HG02970 (cell line): ENCODE data around the gene GREM2.

Source experiments
- ATAC-seq: cut with Tn5 transposase; IDR thresholded peaks from one replicate; pipeline ENCODE4 v1.9.1; 2021; ENCODE audit warnings: mild to moderate bottlenecking, moderate library complexity, moderate number of reproducible peaks; ENCODE audit not compliant: unreplicated experiment, low FRiP score

Gene GREM2

GRCh38 chr1:240611619-240612480 lies at the start of gene GREM2:
Gene GREM2 (minus strand): TSS chr1:240612155. CDS start chr1:240493475, 118,680 bp downstream.
- peak; percentile 83 for ATAC-seq

GRCh38 chr1:240658312-240658960 lies 46.5 kb upstream of the GREM2 start:
- no peak for ATAC-seq

DNA sequence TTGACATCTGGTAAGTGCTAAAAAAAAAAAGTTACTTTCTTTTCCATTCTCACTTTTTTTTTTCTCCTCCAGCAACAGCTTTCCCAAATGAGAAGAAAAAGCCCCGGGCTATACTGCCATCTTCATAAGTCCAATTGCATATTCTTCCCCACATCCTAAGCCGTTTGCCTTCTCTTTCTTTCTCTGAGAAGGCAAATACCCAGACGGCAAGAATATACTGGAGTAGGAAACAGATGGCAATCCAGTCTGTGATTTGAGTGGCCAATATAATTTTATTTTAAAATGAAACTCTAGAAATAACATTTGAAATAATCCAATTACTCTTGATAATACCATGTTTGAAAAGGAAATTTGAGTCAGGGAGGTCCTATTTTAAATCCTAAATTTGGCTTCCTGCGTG lies 44.6 kb upstream of the GREM2 start:
- ATAC-seq, result no peak

DNA sequence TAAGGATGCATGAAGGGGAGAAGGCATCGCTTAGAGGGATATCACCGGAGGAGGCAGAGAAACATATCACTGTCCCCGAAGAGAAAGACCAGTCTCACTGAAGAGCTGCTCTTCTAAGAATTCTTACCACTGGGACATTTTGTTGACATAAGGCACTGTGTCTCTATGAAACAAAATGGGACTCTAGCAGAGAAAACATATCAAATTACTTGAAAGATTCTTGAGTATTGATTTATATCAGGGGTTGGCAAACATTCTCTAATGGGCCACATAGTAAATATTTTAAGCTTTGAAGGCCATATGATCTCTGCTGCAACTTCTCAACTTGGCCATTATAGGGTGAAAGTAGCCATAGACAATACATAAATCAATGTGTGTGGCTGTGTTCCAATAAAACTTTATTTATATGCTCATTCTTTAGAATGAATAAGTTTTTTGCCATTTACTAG lies 41.0 kb upstream of the GREM2 start:
- ATAC-seq, result no peak

DNA sequence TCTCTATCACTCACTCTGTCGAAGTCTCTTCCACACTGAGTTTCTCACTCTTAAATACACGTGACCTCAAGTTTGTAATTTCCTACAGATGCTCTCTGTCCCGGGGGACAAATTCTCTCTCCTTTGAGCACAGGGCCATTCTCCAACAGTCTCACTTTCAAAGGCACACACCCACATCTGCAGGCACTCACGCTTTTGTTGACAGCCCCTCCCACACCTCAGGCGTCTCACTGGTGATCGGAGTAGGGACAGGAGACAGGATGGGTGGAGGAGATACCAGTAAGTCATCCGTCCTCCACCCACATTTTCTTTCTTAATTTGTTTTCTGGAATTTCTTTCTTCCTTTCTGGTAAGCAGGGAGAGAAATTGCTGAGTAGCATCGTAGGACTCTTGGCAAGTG lies 40.6 kb upstream of the GREM2 start:
- ATAC-seq, result no peak

DNA sequence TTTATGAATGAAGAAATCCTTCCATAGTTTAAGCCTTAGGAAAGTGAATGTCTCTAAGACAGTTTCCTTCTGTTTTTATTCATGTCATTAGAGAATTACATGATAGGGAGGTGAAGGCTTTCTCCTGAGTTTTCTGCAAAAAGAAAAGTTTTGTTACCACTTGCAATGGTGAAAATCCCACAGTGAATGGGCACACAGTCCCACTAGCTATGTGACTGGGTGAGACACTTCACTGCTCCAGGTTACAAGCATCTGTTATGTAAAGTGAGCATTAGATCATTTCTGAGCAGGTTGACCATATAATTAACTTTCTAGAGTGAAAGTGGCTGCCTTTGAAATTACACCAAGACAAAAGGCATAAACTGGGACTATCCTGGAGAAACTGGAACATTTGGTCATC lies 38.9 kb upstream of the GREM2 start:
- no peak for ATAC-seq

DNA sequence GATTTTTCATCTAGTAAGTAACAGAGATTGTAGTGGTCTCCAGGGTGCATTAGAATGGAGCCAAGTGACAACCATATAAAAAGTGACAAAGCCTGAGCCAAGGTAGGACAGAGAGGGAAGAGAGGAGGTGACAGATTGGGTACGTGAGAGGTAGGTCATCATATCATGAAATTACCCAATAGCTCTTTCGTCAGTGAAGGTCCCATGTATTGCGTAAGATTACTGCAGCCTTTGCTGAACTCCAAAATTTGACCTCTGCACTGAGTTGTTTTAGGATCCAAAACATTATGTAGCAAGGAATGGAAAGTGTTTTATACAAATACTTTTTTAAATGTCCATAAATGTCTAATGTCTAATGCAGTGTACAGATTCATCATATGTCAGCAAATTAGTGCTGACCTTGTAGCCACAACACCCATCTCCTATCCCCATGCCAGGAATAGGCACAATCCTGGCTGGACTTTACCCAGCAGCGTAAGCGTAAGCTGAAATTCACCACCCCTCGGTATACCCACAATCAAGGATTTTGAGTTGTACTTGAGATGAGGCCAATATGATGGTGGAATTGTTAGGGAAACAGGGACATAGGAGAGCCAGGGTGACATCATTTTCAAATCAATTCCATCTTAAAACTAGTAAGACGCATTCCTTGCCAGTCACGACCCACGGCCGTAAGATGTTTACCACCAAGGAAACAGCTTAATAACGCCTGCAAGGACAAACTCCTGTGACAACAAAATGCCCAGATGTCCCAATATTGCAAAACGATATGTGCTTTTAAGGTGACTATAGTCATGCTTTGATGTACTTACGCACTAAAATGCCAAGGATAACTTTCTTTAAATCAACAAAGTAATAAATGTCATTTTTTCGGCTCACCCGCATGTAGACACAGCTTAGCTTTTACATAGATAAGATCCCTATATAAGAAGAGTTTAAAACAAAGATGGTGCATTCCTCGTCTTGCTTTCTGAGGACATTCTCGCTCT lies 38.1 kb upstream of the GREM2 start:
- no peak for ATAC-seq

DNA sequence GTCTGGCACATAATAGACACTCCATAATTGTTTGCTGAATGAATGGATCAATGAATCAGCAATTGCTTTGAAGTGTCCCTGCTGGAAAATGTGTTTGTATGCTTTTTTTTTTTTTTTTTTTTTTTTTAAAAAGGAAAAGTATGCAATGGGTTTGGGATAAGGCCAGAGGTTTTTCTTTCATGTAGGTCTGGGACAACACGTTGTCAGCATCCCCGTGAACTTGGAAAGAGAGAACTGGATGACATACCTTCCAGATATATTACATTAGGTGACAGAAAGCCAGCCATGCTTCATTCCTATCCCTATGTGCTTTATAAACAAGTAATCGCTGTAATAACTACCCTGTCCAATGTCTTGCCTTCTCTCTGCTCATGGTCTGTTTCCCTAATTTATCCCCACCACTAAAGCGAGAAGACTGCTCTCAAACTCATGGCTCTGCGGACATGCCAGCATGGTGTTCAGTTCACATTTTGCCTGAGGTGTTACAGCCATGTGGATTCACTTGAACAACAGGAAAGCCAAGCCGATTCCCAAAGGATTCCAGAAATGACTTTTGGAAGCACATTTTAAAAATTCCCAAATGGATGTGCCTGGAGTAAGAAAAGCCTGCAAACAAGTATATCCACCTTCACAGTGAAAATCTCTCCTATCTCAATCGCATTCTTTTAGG lies 34.8 kb upstream of the GREM2 start:
- ATAC-seq, result no peak

DNA sequence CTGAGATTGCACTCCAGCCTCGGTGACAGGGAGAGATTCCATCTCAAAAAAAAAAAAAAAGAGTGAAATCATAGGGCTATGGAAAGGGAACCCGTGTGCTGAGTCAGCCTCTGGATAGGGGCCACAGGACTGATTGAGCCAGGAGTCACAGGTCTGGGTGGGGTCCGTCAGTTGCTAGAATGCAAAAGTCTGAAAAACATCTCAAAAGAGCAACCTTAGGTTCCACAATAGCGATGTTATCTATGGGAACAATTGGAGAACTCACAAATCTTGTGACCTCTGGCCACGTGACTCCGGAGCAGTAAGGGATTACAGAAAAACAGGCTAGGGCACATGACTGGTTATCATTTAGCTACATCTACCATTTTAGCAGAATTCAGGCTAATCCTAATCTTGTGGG lies 32.8 kb upstream of the GREM2 start:
- no peak for ATAC-seq

DNA sequence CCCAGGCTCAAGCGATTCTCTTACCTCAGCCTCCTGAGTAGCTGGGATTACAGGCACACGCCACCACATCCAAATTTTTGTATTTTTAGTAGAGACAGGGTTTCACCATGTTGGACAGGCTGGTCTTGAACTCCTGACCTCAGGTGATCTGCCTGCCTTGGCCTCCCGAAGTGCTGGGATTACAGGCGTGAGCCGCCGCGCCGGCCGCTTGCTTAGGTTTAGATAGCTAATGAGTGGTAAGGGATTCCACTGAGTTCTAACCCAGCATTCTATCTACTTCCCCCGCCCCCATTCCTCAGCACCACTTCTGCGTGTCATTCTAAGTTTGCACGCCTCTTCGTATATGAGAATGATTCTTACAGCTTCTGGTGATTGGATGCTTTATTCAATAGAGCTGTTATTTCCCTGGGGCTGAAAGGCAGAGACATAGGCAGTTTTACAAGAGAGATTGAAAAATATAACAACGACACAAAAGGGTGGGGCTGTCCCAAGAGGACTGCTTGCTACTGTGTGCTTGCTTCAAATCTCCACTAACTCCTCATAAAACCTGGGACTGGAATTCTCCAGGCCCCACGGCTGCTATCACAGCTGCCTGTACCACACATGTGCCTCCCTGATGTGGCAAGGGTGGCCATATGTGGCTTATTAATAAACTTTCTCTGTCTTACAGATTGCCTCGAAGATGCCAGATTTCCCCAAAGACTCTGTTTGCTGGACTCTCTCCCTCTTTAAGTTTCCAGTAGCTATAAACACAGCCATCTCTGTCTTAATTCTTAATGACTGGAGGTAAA lies 23.7 kb upstream of the GREM2 start:
- ATAC-seq, result no peak

DNA sequence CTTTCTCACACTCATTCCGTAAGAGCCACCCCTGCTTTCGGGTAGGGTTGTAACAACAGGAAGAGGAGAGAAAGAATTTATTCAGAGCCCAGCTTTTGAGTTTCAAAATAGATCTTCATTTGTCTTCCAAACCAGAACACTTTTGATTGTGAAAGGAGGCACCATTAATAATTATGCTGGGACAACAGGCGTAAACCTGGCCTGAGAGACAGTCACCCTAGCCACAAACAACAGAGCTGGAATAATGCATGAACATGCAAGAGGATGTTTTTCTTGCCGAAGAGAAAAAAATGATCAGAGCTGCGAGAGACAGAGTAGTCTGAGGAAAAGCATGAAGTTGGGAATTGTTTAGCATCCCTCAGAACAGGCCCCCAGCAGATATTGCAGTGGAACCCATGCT lies 18.5 kb upstream of the GREM2 start:
- ATAC-seq, result no peak

DNA sequence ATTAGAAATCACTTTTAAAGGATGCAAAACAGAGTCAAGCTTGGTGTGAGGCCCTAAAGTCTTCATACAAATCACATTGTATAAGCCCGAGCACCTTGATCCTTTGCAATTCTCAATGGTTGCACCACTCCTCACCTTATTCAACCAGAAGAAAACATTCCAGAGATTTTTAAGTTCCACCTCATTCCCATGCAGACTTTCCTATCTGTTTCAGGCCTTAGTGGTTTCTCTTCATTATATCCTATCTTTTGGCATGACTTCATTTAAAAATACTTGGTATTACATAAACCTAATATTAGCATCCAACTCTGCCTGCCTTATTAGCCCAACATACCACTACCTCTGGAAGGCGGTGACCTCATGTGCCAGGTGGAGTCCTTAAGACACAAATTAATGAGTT lies 9.3 kb upstream of the GREM2 start:
- ATAC-seq, result no peak

DNA sequence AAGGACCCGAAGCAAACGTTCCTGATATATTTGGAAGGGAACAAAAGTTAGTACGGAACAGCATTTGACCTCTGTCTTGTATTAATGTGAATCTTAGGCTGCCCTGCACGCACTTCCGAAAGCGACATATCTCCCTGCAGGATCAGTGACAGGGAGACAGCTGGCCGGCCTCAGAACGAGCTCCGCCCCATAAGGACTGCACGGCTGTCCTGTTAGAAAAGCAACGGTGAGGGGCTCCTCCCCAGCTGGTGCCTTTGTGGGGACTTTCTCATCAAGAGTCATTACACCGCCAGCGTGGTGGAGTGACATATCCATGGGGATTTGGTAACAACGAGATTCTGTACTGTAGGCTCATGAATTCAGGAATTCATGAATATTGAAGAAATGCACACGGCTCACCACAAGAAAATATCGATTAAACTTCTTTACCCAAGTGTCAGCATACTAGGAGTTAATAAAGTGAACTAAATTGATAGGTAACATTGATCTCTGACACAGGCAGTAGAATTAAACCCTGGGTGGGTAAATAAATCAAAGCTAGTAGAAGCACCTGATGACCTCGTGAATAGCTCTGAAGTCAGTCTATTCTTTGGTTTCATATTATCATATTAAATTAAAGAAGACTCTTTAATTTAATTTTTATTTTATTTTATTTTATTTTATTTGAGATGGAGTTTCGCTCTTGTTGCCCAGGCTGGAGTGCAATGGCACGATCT lies 8.1 kb upstream of the GREM2 start:
- ATAC-seq, result no peak

GRCh38 chr1:240619357-240619756 lies 7.4 kb upstream of the GREM2 start:
- no peak for ATAC-seq

GRCh38 chr1:240618946-240619345 lies 7.0 kb upstream of the GREM2 start:
- ATAC-seq, result no peak

DNA sequence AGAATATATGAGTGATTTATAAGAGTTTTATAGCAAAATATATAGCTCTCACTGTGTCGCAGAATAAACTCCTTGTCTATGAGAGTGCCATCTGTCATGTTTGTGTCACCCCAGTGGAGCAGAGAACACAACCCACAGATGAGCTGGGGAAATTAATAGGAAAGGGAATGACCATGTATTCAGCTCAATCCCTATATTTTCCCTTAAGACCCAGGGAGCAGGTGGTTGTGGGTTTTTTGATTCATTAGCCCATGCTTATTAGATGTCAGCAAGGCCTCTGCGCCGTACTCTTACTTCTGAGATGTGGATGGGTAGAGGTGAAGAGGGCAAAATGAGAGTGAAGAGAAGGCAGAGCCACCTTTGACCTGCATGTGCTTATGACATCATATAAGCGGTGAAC lies 4.1 kb upstream of the GREM2 start:
- no peak for ATAC-seq

DNA sequence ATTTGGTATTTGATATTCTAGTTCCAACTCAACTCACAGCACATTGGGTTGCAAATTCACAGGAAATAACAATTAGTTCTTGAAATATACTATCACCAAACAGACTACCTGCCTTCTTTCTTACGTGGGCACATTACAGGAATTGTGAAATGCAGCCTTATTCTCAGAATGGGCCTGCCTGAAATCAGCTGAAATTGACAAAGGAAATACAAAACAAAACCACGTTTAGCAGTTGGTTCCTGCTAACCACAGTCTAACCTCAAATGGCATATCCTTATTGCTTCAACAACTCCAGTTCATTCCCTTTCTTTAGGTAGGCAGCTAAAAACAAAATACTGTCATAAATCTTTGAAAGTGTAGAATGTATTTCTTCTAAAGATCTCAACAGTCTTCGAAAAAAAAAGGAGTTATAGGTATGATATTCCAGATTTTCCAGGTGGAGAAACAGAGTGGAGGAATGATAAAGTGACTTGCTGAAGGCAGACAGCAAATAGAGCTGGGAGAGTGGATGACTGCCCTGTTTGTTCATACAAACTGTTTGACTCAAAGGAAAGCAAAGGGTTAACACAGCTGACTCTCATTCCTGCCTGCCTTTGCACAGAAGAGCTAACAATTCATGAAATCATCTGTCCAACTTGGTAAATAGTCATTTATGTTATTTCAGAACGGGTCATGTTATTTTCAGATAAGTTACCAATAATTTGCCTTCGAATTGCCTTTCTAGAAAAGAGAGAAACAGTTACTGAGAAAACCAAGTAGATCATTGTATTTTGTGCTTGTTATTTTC lies 1.6 kb upstream of the GREM2 start:
- no peak for ATAC-seq

DNA sequence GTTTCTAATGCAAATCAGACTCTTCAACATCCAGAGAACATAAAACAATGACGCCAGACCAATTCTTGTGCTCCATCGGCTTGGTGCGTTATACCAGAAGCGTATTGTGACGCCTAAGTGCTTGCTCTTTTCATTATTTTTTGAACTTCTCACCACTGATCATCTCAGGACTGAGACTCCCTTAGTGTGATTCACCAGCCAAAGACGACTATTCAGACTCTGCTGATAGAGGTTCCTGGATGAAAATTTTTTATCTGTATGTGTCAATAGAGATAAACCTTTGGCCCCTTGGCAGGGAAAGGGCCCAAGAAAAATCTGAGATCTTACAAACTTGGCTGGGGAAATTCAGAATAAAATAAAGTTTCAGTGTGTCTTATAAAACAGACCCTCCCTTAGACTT lies 856 bp upstream of the GREM2 start:
- ATAC-seq, result no peak
